NCI-H187 (cell line): ENCODE results near the gene ATPAF2.
"Not testable (repeated sequence)": the region's sequence is repeated elsewhere in the genome, so short reads cannot be mapped to it uniquely, and the experiment has no call there.

Source experiments
- DNase-seq, 2 experiments: peaks; one replicate each; lab custom pipeline; 2025; lab: John Stamatoyannopoulos, UW

The ATPAF2 gene

GRCh38 chr17:18009609-18010420 is 29.2 kb downstream of the ATPAF2 start:
- DNase-seq = no peak

GRCh38 chr17:18008496-18009268 is 30.3 kb downstream of the ATPAF2 start:
- no peak for DNase-seq

- DNase-seq = no peak
Measured at GRCh38 chr17:18006495-18007239, 32.3 kb downstream of the ATPAF2 start.

- no peak for DNase-seq
Measured at GRCh38 chr17:18005496-18005895, 33.5 kb downstream of the ATPAF2 start.

- DNase-seq = no peak
Measured at GRCh38 chr17:18004884-18005305, 34.1 kb downstream of the ATPAF2 start.

- DNase-seq = peak; percentile 16 to 36
Measured at GRCh38 chr17:18004345-18004744, 34.6 kb downstream of the ATPAF2 start.

- no peak for DNase-seq
Measured at GRCh38 chr17:18002171-18002570, 36.8 kb downstream of the ATPAF2 start.

GRCh38 chr17:18000030-18000408 is 38.9 kb downstream of the ATPAF2 start:
- no peak for DNase-seq

- no peak for DNase-seq
Measured at GRCh38 chr17:17999364-18000029, 39.5 kb downstream of the ATPAF2 start.

- DNase-seq = no peak
Measured at GRCh38 chr17:17998934-17999333, 40.0 kb downstream of the ATPAF2 start.

GRCh38 chr17:17995887-17996286 is 43.1 kb downstream of the ATPAF2 start:
- not testable (repeated sequence) for DNase-seq

- no peak for DNase-seq
Measured at GRCh38 chr17:17994271-17995069, 44.5 kb downstream of the ATPAF2 start.

GRCh38 chr17:17993852-17994251 is 45.1 kb downstream of the ATPAF2 start:
- no peak for DNase-seq

- DNase-seq = no peak
Measured at GRCh38 chr17:17993366-17993765, 45.6 kb downstream of the ATPAF2 start.

GRCh38 chr17:17990282-17990681 is 48.7 kb downstream of the ATPAF2 start:
- no peak for DNase-seq

- DNase-seq = no peak
Measured at GRCh38 chr17:17989618-17990017, 49.4 kb downstream of the ATPAF2 start.

GRCh38 chr17:17989081-17989480 is 49.9 kb downstream of the ATPAF2 start:
- no peak for DNase-seq

GRCh38 chr17:17988427-17988945 is 50.5 kb downstream of the ATPAF2 start:
- no peak for DNase-seq

GRCh38 chr17:17987901-17988300 is 51.1 kb downstream of the ATPAF2 start:
- no peak for DNase-seq

GRCh38 chr17:17987187-17987896 is 51.6 kb downstream of the ATPAF2 start:
- no peak for DNase-seq
